GM21528 (cell line): ENCODE results near the gene MCCD1.
"Not testable (repeated sequence)": the region's sequence is repeated elsewhere in the genome, so short reads cannot be mapped to it uniquely, and the experiment has no call there.

Source experiments
- ATAC-seq: cut with Tn5 transposase; IDR thresholded peaks from one replicate; pipeline ENCODE4 v1.9.1; 2021; ENCODE audit warnings: mild to moderate bottlenecking, moderate library complexity; ENCODE audit not compliant: unreplicated experiment, low FRiP score

Gene MCCD1

GRCh38 chr6:31541059-31541657 is 12.4 kb downstream of the MCCD1 start:
- ATAC-seq, result peak; percentile 3

DNA sequence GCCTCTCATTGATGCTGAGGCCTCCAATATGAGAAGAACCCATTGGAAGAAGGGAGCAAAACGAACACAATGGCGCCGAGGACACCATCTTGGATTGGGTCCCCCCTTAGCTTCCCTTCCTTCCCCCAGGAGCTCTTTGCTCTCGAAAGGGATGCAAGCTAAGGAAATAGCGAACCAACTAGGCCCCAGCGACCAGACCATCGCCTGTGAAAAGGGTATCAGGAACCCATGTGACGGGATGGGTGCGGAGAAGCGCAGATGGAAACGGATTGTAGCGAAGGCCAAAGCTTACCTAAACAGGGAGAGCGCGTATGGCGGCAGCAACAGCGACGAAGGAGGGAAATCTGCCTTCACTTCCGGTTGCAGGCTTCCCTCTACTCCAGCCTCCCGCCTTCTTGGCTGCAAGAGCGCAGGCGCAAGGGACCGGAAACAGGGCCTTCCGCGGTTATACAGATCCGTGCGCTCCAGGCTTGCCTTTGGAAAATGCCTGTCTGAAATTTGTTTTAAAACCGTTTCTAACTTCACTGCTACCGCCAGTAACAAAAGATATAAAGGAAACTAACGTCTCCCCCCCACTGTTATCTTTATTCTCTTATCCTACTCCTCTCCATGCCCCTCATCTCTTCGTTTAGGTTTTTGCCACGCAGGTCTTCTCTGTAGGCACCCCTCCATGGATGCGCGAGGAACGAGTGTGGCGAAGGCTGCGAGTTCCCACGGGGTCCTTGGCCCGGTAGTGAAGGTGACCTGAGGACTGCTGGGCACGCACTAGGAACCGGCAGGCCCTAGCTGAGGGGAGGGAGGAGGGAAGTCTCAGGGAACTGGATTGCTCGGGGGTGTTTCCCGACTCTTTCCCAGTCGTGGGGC is 13.1 kb downstream of the MCCD1 start, which contains the start of gene DDX39B:
Gene DDX39B (minus strand): TSS at position 346 of the 864 bp plus-strand sequence. CDS start 1,471 bp downstream, outside the sequence.
- ATAC-seq, result peak; percentile 61

- ATAC-seq, result no peak
Measured at GRCh38 chr6:31543639-31544038, 14.9 kb downstream of the MCCD1 start.

- no peak for ATAC-seq
Measured at GRCh38 chr6:31544676-31545075, 15.9 kb downstream of the MCCD1 start.

DNA sequence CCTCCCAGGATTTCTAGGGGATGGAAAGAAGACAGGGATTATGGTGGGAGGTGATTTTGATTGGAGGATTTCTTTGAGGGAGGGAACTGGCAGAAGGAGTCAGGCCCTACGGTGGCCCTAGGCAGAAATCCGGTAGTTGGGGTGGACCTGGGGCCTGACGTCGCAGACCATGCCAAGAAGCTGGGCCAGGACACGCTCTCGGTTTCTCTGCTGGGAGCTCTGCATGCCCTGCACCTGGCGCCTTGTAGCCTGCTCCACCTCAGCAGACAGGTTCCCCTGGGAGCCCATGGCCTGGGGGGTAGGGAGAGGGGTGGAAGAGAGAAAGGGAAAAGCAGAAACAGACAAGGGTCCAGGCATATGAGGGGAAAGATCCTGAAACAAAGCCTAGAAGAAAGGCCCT is 16.5 kb downstream of the MCCD1 start:
- ATAC-seq, result no peak

DNA sequence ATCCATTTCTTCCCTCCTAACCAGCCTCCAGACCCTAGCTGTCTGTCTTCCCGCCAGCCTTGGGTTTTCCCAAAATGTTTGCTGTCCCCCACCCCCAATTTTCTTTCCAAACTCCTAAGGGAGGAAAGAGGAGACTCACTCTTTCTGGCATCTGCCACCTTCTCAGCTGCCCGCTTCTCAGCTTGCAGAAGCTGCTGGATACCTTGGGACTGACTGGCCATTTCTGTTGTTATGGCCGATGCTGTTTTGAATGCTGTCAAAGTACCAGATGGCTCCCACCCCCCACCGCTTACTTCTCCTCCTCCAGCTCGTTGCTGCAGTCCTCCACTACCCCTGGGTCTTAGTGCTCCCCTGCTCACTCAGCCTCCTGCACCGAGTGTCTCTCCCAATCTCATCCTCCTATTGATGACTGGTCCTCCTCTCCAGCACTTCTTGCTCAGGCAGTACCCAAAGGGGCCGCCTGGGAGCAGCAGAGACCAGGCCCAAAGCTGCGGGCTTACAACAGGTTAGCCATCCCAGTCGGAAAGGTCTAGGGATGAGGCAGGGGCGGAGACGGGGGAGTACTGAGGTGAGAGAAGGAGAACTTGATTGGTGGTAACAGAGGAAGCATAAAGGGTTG is 17.7 kb downstream of the MCCD1 start, which contains the start of gene ATP6V1G2:
Gene ATP6V1G2 (minus strand): TSS at position 270 of the 619 bp plus-strand sequence. CDS start 49 bp downstream, at position 221.
- ATAC-seq, result peak; percentile 47

DNA sequence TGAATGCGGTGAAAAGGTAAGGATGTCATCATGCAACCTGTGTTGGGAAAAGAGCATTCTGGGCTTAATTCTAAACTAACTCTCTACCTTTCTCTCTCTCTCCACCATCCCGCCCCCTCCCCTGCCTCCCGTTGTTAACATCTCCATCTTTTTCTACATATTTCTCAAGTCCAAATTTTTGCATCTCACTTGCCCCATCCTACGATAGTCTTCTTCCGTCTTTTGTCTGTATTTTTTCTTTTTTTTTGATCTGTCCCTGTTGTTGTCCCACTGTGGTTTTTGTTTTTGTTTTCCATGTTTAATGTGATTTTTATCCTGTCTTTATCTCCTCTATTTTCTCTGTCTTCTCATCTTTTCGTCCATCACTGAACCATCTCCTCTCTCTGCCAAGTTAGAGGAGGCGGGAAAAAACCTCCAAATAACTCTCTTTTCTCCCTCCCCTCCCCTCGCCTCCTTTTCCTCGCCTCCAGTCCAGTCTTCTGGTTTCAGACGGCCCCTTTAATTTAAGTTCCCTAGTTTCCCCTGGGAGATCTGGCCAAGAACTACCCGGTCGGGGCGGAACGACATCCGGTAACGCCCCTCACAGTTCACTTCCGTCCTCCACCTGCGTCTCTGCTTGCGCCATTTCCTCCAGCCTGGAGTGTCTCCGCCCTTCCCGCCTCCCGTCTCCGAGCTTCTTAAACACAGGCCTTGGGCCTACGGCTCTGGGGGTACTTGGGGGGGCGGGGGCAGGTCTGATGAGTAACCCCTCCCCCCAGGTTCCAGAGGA is 18.4 kb downstream of the MCCD1 start, which contains the start of gene NFKBIL1:
Gene NFKBIL1 (plus strand): TSS at position 651 of the 769 bp plus-strand sequence. CDS start 87 bp downstream, at position 738.
- ATAC-seq, result peak; percentile 49

DNA sequence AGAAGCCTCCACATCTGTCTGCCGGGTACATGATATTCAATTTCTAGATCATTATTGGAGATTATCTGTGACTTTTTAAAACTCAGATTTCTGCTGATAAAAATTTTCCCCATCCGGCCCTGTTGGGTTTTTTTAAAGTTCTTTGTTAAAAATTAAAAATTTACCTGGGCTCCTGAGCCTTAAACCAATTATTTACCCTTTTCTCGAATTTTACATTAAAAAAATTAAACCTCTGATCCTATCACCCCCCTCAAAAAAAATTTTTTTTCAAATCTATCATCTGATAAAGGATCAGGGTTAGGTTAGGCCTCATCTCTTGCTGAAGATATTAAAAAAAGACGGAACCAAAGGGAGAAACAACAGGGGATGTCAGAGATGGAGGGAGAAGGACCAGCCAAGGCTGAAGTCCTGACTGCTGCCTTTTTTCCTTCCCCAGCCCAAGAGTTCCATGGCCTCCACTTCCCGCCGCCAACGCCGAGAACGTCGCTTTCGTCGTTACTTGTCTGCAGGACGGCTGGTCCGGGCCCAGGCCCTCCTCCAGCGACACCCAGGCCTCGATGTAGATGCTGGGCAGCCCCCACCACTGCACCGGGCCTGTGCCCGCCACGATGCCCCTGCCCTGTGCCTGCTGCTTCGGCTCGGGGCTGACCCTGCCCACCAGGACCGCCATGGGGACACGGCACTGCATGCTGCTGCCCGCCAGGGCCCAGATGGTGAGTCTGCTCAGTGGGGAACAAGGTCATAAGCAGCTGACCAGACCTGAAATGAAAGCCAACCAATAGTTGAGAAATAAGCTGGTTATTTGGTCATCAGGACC is 19.2 kb downstream of the MCCD1 start:
- ATAC-seq, result no peak

- no peak for ATAC-seq
Measured at GRCh38 chr6:31548544-31548873, 19.7 kb downstream of the MCCD1 start.

GRCh38 chr6:31551371-31551770 is 22.6 kb downstream of the MCCD1 start:
- ATAC-seq, result not testable (repeated sequence)

DNA sequence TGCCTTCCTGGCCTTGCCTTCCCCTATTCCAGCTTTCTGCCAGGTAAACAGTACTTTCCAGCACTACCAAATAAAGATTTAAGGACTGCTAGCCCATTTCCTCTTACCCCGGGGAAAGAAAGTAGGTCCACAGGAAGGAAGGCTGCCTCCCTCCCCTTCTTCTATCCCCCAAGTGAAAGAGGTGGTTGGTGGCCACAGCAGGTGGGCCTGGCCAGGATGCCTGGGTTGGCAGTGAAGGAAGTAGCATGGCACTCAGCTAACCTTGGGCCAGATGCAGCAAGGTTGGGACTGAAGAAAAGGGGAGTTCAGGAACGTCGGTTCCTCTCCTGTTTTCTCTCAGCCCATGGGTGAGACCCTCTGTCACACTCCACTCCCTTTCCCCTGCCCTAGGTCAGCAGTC is 27.5 kb downstream of the MCCD1 start:
- no peak for ATAC-seq

GRCh38 chr6:31557443-31558317 is 28.9 kb downstream of the MCCD1 start:
- ATAC-seq, result no peak

DNA sequence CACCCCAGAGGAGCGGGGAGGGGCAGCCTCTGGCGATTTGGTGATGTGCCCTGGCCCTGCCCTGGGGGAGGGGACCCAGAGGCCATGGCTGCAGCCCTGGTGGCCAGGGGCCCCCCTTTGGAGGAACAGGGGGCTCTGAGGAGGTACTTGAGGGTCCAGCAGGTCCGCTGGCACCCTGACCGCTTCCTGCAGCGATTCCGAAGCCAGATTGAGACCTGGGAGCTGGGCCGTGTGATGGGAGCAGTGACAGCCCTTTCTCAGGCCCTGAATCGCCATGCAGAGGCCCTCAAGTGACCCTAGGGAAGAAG is 29.5 kb downstream of the MCCD1 start:
- no peak for ATAC-seq

DNA sequence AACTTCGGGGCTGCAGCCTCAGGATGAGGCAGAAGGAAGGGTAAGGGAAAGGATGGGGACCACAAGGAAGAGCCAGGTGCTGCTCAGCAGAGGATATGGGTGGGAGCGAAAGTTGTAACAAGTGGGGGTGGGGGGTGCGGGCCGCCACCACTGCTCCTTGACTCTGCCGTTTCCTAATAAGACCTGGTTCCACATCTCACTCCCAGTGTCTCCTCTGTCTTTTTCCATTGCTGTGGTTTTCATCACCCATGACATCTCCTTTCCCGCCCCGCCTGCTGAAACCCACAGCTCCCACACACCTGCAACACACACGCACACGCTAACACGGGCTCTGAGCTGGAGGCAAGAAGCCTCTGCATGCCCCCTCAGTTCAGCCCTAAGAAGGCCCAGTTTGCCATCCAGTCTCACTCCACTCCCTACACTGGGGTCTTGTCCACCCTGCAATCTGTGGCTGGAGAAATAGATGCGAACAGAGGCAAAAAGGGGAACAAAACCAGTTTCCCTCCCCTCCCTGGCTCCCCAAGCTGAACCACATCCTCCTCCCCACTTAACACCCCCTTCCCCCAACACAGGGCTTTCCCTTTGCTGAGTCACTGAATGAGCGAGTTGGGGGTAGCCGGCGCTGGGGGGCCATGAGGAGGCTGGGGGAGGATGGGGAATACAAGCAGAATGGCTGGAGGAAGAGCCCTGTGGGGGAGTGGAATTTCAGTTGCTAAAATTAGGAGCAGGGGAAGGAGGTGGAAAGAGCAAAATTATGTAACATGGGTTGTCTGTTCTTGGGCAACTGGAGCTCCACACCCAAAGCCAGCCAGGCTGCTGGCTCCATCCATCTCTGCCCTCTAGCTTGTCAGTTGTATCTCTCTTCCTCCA is 30.1 kb downstream of the MCCD1 start:
- no peak for ATAC-seq

DNA sequence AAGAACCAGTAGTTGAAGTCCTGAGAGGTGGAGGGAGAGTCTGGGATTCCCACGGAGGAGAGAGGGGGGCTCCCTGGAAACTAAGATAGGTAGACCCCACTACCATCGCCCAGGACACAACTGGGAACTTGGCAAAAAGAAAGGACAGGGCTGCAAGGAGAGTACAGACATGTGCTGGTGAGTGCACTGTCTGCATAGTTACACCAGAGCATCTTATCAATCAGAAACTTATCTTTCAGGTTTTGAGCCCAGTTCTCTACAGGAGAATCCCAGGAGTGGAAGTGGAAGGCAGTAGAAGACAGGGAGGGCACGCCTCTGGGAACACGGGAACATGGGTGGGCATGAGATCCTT is 30.8 kb downstream of the MCCD1 start:
- ATAC-seq, result no peak

DNA sequence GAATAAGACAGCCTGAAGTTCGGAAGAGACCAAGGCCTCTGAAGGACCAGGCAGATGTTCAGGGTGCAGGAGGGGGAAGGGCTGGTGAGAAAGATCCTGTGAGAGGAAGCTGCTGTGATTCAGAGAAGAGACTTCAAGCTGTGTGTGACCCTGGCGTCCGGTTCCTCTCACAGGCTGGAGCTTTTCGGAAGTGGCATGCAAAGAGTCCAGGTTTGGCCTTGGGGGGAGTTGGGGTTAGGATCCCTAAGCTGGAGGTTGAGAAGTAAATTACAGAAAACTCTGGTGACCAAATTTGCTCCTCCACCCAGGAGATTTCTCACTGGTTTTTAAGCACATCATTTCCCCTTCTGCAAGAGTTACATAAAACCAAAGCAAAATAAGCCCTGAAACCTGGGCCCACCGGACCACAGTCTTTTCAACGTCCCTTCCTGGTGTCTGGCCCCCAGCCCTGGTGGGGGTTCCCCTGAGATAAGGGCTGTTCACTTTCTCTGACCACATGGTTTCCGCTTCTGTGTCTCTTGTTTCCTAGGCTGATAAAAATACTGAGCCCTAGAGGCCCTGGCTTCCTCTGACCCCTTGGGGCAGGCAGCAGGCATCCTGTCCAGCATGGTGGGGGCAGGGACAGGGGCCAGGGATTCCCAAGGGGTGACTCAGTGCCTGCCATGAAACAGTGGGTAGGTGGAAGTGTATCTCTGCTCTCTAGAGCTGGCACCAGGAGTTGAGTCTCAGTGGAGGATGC is 31.4 kb downstream of the MCCD1 start:
- ATAC-seq, result peak; percentile 64

DNA sequence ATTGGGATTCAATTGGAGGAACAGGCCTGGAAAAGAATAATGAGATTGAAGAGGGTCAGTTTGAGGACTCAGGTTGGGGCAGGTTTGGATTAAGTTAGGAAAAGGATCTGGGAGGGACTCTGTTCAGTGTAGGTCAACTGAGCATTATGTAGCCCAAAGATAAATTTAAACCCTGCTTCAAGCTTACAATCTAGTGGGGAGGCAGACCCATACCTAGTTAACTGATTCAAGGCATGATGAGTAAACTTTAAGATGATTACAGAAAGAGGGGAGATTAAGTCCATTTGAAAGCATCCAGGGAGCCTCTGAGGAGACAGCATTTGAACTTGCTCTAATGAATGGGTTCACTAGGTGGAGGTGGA is 31.9 kb downstream of the MCCD1 start:
- ATAC-seq, result no peak
